NCI-H748 (cell line): Measurements from ENCODE around the gene CACNA2D4.

Experiments used
- DNase-seq: peaks from one replicate; lab custom pipeline; 2025; ENCODE audit not compliant: unreplicated experiment; lab: John Stamatoyannopoulos, UW

CACNA2D4 gene

GRCh38 chr12:1872001-1872400 is 46.5 kb downstream of the CACNA2D4 start:
- no peak for DNase-seq

GRCh38 chr12:1870998-1871917 is 47.2 kb downstream of the CACNA2D4 start:
- no peak for DNase-seq

- DNase-seq: no peak
These were observed 48.4 kb downstream of the CACNA2D4 start for GRCh38 chr12:1870086-1870485.

- DNase-seq: no peak
These were observed 49.3 kb downstream of the CACNA2D4 start for GRCh38 chr12:1869145-1869544.

- DNase-seq: no peak
These were observed 53.1 kb downstream of the CACNA2D4 start for GRCh38 chr12:1865284-1865866.

- no peak for DNase-seq
These were observed 53.6 kb downstream of the CACNA2D4 start for GRCh38 chr12:1864867-1865266.

GRCh38 chr12:1864456-1864855 is 54.0 kb downstream of the CACNA2D4 start:
- no peak for DNase-seq

GRCh38 chr12:1863823-1864222 is 54.6 kb downstream of the CACNA2D4 start:
- DNase-seq: no peak

- no peak for DNase-seq
These were observed 55.5 kb downstream of the CACNA2D4 start for GRCh38 chr12:1862973-1863372.

GRCh38 chr12:1859643-1860042 is 58.8 kb downstream of the CACNA2D4 start:
- DNase-seq: no peak

GRCh38 chr12:1858456-1858855 is 60.0 kb downstream of the CACNA2D4 start:
- DNase-seq: no peak

GRCh38 chr12:1857821-1858220 is 60.6 kb downstream of the CACNA2D4 start:
- no peak for DNase-seq

- no peak for DNase-seq
These were observed 61.4 kb downstream of the CACNA2D4 start for GRCh38 chr12:1857086-1857485.

GRCh38 chr12:1855241-1855640 is 63.2 kb downstream of the CACNA2D4 start:
- DNase-seq: no peak

GRCh38 chr12:1853716-1854115 is 64.7 kb downstream of the CACNA2D4 start:
- no peak for DNase-seq

GRCh38 chr12:1852076-1852475 is 66.4 kb downstream of the CACNA2D4 start:
- no peak for DNase-seq

GRCh38 chr12:1851151-1851701 is 67.2 kb downstream of the CACNA2D4 start:
- no peak for DNase-seq

- no peak for DNase-seq
These were observed 69.7 kb downstream of the CACNA2D4 start for GRCh38 chr12:1848745-1849144.

- no peak for DNase-seq
These were observed 70.3 kb downstream of the CACNA2D4 start for GRCh38 chr12:1848146-1848545.

GRCh38 chr12:1847411-1847810 is 71.0 kb downstream of the CACNA2D4 start:
- no peak for DNase-seq

GRCh38 chr12:1846421-1847405 is 71.7 kb downstream of the CACNA2D4 start:
- no peak for DNase-seq
